Liver (tissue), 9 donors: Measurements from ENCODE around the gene EXOC1L. TPM values are rescaled to one million over a fixed set of nuclear protein-coding genes. Genes with fewer than 3 reads are reported as not detected.

Source experiments
- DNase-seq: peaks from one replicate; pipeline ENCODE4 v3.0.0-alpha.2; 2017; ENCODE audit warnings: low spot score
- H3K27ac ChIP-seq, 2 donors: one replicate each; pipeline ENCODE4 v1.7.0; 2013; ENCODE audit warnings: inconsistent platforms in 2 of 2, low read length in 2 of 2, control low read depth in 1 of 2, low read depth in 1 of 2, mild to moderate bottlenecking in 1 of 2
- H3K27me3 ChIP-seq, 4 donors: one replicate each; pipeline versions ENCODE4 v1.6.1 to v1.7.0; 2013; ENCODE audit warnings: low read length in 3 of 4, inconsistent platforms in 1 of 4, mild to moderate bottlenecking in 1 of 4, moderate library complexity in 1 of 4; ENCODE audit not compliant: control insufficient read depth in 4 of 4, insufficient read depth in 4 of 4
- H3K36me3 ChIP-seq, 4 donors: one replicate each; pipeline versions ENCODE4 v1.6.1 to v1.7.0; 2013; ENCODE audit warnings: low read length in 3 of 4, mild to moderate bottlenecking in 3 of 4, low read depth in 1 of 4, moderate library complexity in 1 of 4; ENCODE audit not compliant: control insufficient read depth in 4 of 4, insufficient read depth in 3 of 4
- H3K4me1 ChIP-seq, 4 donors: one replicate each; pipeline versions ENCODE4 v1.6.1 to v1.7.0; 2013; ENCODE audit warnings: low read length in 3 of 4, mild to moderate bottlenecking in 3 of 4, moderate library complexity in 1 of 4; ENCODE audit not compliant: control insufficient read depth in 4 of 4, insufficient read depth in 4 of 4
- H3K4me3 ChIP-seq, 3 donors: one replicate each; pipeline versions ENCODE4 v1.6.1 to v1.7.0; 2013; ENCODE audit warnings: low read length in 3 of 3, control low read depth in 1 of 3, low read depth in 1 of 3, mild to moderate bottlenecking in 1 of 3
- H3K9ac ChIP-seq, 2 donors: one replicate each; pipeline ENCODE4 v1.7.0; 2013; ENCODE audit warnings: low read length in 2 of 2, mild to moderate bottlenecking in 2 of 2, moderate library complexity in 2 of 2, control low read depth in 1 of 2, low read depth in 1 of 2
- H3K9me3 ChIP-seq, 4 donors: one replicate each; pipeline versions ENCODE4 v1.6.1 to v1.7.0; 2013; ENCODE audit warnings: low read length in 3 of 4; ENCODE audit not compliant: control insufficient read depth in 4 of 4
- EGR1 ChIP-seq, 2 donors: IDR thresholded peaks; 2 replicates each; pipeline ENCODE4 v1.6.1; 2016 to 2018; ENCODE audit warnings: antibody characterized with exemption in 2 of 2, low read depth in 2 of 2
- FOXA1 ChIP-seq: IDR thresholded peaks from 2 replicates; pipeline ENCODE4 v1.6.1; 2016; ENCODE audit warnings: antibody characterized with exemption
- FOXA2 ChIP-seq: IDR thresholded peaks from 2 replicates; pipeline ENCODE4 v1.6.1; 2016; ENCODE audit warnings: antibody characterized with exemption
- GABPA ChIP-seq, 2 donors: IDR thresholded peaks in 1 of 2; conservative IDR thresholded peaks in 1 of 2; 2 replicates each; pipeline ENCODE4 v1.6.1; 2016; ENCODE audit warnings: antibody characterized with exemption in 2 of 2, mild to moderate bottlenecking in 1 of 2, moderate library complexity in 1 of 2
- HNF4A ChIP-seq, 2 donors: conservative IDR thresholded peaks; 2 replicates each; pipeline ENCODE4 v1.6.1; 2016; ENCODE audit warnings: antibody characterized with exemption in 2 of 2, mild to moderate bottlenecking in 2 of 2
- HNF4G ChIP-seq: IDR thresholded peaks from 2 replicates; pipeline ENCODE4 v1.6.1; 2016; ENCODE audit warnings: antibody characterized with exemption
- JUND ChIP-seq, 2 donors: IDR thresholded peaks; 2 replicates each; pipeline ENCODE4 v1.6.1; 2016; ENCODE audit warnings: antibody characterized with exemption in 2 of 2
- NR2F2 ChIP-seq: IDR thresholded peaks from 2 replicates; pipeline ENCODE4 v1.6.1; 2016; ENCODE audit warnings: antibody characterized with exemption
- RAD21 ChIP-seq, 2 donors: IDR thresholded peaks; 2 replicates each; pipeline ENCODE4 v1.6.1; 2016; ENCODE audit warnings: antibody characterized with exemption in 2 of 2, mild to moderate bottlenecking in 2 of 2
- SP1 ChIP-seq: IDR thresholded peaks from 2 replicates; pipeline ENCODE4 v1.6.1; 2018; ENCODE audit warnings: antibody characterized with exemption, mild to moderate bottlenecking
- TAF1 ChIP-seq: conservative IDR thresholded peaks from 2 replicates; pipeline ENCODE4 v1.6.1; 2016; ENCODE audit warnings: antibody characterized with exemption, mild to moderate bottlenecking
- YY1 ChIP-seq: IDR thresholded peaks from 2 replicates; pipeline ENCODE4 v1.6.1; 2016; ENCODE audit warnings: antibody characterized with exemption, mild to moderate bottlenecking
- WGBS: extraction: QIAGEN DNeasy Blood & Tissue Kit; methylation state at CpG from one replicate; pipeline ENCODE4 v1.1.7; 2013; 5-methylcytosine and 5-hydroxymethylcytosine counted together
- polyA plus RNA-seq, 2 donors: library from polyadenylated mRNA; stranded (reverse) in 1 of 2; unstranded in 1 of 2; fragments of 200-250 nt in 1 of 2; fragments of >200 nt in 1 of 2; fragmentation: Nextera tagmentation in 1 of 2; extraction: Ambion mirVana in 1 of 2; gene quantifications; one replicate each; pipeline versions ENCODE4 v1.2.1 to v1.2.3, GENCODE V29; 2013 to 2015
- total RNA-seq, 2 donors: library from RNA; depleted of rRNA; stranded (reverse); fragments of >200 nt; gene quantifications; one replicate each; pipeline ENCODE4 v1.2.3, GENCODE V29; 2014
- TF ChIP-seq, protein P1 (sequence below): IDR thresholded peaks from 2 replicates; pipeline ENCODE4 v1.6.1; 2016; ENCODE audit warnings: antibody characterized with exemption, mild to moderate bottlenecking
- TF ChIP-seq, protein P2 (sequence below): IDR thresholded peaks from 2 replicates; pipeline ENCODE4 v1.6.1; 2016; ENCODE audit warnings: antibody characterized with exemption
- TF ChIP-seq, protein P3 (sequence below): IDR thresholded peaks from 2 replicates; pipeline ENCODE4 v1.6.1; 2016; ENCODE audit warnings: antibody characterized with exemption
- TF ChIP-seq, protein P4 (sequence below): IDR thresholded peaks from 2 replicates; pipeline ENCODE4 v1.6.1; 2016; ENCODE audit warnings: antibody characterized with exemption
- TF ChIP-seq, protein P5 (sequence below): fragments of 150-350 bp; IDR thresholded peaks from 2 replicates; pipeline ENCODE4 v1.5.1; 2017; ENCODE audit warnings: improper control_type of control experiment, low read depth, low read length; ENCODE audit not compliant: missing input control
- donor health status: healthy.
- donor health status: healthy.
- donor health status: healthy.
- donor health status: healthy.
- donor health status: healthy.

Gene EXOC1L
- total and polyA plus RNA-seq, 4 donors: not detected

DNA sequence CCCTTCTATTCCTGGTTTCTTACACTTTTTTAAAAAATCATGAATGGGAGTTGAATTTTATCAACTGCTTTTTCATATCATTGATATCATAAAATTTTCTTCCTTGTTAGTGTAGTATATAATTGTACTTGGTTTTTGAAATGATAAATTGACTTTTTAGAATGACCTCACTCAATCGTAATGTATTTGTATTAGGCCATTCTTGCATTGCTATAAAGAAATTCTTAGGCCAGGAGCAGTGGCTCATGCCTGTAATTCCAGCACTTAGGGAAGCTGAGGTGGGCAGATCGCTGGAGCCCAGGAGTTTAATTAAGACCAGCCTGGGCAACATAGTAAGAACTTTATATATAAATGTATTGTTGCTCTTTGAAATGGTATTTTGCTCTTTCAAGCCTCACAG lies 40.1 kb downstream of the EXOC1L start:
- Histone ChIP-seq H3K27ac (no peak overlapping the region), H3K4me1 (peaks cover 0 to 8% (median 5%) of the 10 kb centered on the region in 4 donors), H3K27me3 (no peaks in the 10 kb centered on the region), H3K4me3 (no peak overlapping the region), H3K9ac (no peak overlapping the region), H3K9me3 (no peaks in the 10 kb centered on the region), H3K36me3 (peaks cover 0 to 5% (median 5%) of the 10 kb centered on the region in 4 donors)
- no peak for DNase-seq
- TF ChIP-seq EGR1 (IDR thresholded peaks at IDR 0.05; ENCODE audit: low read depth in 2 of 2): no peak
- TF ChIP-seq, protein P1, sequence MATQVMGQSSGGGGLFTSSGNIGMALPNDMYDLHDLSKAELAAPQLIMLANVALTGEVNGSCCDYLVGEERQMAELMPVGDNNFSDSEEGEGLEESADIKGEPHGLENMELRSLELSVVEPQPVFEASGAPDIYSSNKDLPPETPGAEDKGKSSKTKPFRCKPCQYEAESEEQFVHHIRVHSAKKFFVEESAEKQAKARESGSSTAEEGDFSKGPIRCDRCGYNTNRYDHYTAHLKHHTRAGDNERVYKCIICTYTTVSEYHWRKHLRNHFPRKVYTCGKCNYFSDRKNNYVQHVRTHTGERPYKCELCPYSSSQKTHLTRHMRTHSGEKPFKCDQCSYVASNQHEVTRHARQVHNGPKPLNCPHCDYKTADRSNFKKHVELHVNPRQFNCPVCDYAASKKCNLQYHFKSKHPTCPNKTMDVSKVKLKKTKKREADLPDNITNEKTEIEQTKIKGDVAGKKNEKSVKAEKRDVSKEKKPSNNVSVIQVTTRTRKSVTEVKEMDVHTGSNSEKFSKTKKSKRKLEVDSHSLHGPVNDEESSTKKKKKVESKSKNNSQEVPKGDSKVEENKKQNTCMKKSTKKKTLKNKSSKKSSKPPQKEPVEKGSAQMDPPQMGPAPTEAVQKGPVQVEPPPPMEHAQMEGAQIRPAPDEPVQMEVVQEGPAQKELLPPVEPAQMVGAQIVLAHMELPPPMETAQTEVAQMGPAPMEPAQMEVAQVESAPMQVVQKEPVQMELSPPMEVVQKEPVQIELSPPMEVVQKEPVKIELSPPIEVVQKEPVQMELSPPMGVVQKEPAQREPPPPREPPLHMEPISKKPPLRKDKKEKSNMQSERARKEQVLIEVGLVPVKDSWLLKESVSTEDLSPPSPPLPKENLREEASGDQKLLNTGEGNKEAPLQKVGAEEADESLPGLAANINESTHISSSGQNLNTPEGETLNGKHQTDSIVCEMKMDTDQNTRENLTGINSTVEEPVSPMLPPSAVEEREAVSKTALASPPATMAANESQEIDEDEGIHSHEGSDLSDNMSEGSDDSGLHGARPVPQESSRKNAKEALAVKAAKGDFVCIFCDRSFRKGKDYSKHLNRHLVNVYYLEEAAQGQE: no peak
- TF ChIP-seq TAF1: no peak
- TF ChIP-seq HNF4A (conservative IDR thresholded peaks at IDR 0.05): no peak
- TF ChIP-seq SP1: no peak
- TF ChIP-seq YY1: no peak
- TF ChIP-seq FOXA2: no peak
- TF ChIP-seq GABPA (IDR thresholded peaks at IDR 0.05 in 1 of 2, conservative IDR thresholded peaks at IDR 0.05 in 1 of 2): no peak
- TF ChIP-seq, protein P2, sequence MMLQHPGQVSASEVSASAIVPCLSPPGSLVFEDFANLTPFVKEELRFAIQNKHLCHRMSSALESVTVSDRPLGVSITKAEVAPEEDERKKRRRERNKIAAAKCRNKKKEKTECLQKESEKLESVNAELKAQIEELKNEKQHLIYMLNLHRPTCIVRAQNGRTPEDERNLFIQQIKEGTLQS: no peak
- TF ChIP-seq JUND (IDR thresholded peaks at IDR 0.05): no peak
- no peak for TF ChIP-seq FOXA1
- TF ChIP-seq RAD21 (IDR thresholded peaks at IDR 0.05): no peak
- TF ChIP-seq, protein P3, sequence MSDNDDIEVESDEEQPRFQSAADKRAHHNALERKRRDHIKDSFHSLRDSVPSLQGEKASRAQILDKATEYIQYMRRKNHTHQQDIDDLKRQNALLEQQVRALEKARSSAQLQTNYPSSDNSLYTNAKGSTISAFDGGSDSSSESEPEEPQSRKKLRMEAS: no peak
- no peak for TF ChIP-seq NR2F2
- no peak for TF ChIP-seq HNF4G
- TF ChIP-seq, protein P4, sequence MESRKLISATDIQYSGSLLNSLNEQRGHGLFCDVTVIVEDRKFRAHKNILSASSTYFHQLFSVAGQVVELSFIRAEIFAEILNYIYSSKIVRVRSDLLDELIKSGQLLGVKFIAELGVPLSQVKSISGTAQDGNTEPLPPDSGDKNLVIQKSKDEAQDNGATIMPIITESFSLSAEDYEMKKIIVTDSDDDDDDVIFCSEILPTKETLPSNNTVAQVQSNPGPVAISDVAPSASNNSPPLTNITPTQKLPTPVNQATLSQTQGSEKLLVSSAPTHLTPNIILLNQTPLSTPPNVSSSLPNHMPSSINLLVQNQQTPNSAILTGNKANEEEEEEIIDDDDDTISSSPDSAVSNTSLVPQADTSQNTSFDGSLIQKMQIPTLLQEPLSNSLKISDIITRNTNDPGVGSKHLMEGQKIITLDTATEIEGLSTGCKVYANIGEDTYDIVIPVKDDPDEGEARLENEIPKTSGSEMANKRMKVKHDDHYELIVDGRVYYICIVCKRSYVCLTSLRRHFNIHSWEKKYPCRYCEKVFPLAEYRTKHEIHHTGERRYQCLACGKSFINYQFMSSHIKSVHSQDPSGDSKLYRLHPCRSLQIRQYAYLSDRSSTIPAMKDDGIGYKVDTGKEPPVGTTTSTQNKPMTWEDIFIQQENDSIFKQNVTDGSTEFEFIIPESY: no peak
- TF ChIP-seq, protein P5, sequence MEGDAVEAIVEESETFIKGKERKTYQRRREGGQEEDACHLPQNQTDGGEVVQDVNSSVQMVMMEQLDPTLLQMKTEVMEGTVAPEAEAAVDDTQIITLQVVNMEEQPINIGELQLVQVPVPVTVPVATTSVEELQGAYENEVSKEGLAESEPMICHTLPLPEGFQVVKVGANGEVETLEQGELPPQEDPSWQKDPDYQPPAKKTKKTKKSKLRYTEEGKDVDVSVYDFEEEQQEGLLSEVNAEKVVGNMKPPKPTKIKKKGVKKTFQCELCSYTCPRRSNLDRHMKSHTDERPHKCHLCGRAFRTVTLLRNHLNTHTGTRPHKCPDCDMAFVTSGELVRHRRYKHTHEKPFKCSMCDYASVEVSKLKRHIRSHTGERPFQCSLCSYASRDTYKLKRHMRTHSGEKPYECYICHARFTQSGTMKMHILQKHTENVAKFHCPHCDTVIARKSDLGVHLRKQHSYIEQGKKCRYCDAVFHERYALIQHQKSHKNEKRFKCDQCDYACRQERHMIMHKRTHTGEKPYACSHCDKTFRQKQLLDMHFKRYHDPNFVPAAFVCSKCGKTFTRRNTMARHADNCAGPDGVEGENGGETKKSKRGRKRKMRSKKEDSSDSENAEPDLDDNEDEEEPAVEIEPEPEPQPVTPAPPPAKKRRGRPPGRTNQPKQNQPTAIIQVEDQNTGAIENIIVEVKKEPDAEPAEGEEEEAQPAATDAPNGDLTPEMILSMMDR: no peak
- WGBS: 96% methylated on average over 2 of the region's 2 CpGs
